Osteoblast (primary cell): Measurements from ENCODE around the gene SH3RF3. TPM values are rescaled to one million over a fixed set of nuclear protein-coding genes. Genes with fewer than 3 reads are reported as not detected.
A peak's percentile ranks its signal among the peaks of the same experiment; 100 is the strongest.

Experiments
- DNase-seq: peaks from one replicate; pipeline ENCODE4 v3.0.0; 2011; ENCODE audit warnings: low spot score, mixed read lengths; ENCODE audit not compliant: insufficient read length; ENCODE audit errors: missing footprints
- H2AFZ ChIP-seq: 2 replicates; pipeline ENCODE4 v1.6.0; 2011; ENCODE audit warnings: mild to moderate bottlenecking, low read length
- H3K27ac ChIP-seq: 2 replicates; pipeline ENCODE4 v1.5.1; 2011; ENCODE audit warnings: mild to moderate bottlenecking, low read depth, low read length, moderate library complexity
- H3K27me3 ChIP-seq: 2 replicates; pipeline ENCODE4 v1.6.0; 2012; ENCODE audit warnings: mild to moderate bottlenecking, control low read depth, inconsistent platforms, low read length, moderate library complexity; ENCODE audit not compliant: insufficient read depth
- H3K36me3 ChIP-seq: 2 replicates; pipeline ENCODE4 v1.5.1; 2011; ENCODE audit warnings: mild to moderate bottlenecking, low read length, control low read depth, moderate library complexity; ENCODE audit not compliant: insufficient read depth
- H3K4me1 ChIP-seq: 2 replicates; pipeline ENCODE4 v1.5.1; 2011; ENCODE audit warnings: mild to moderate bottlenecking, low read length, control low read depth, moderate library complexity; ENCODE audit not compliant: insufficient read depth
- H3K4me2 ChIP-seq: 2 replicates; pipeline ENCODE4 v1.6.0; 2011; ENCODE audit warnings: mild to moderate bottlenecking, low read length; ENCODE audit not compliant: insufficient read depth
- H3K4me3 ChIP-seq: fragments of 200-600 bp; sonication (generic); 3 replicates; pipeline ENCODE4 v1.5.1; 2012; ENCODE audit warnings: mild to moderate bottlenecking, low read length, inconsistent platforms; ENCODE audit not compliant: insufficient read depth
- H3K79me2 ChIP-seq: 2 replicates; pipeline ENCODE4 v1.6.0; 2012; ENCODE audit warnings: mild to moderate bottlenecking, low read length, control low read depth, inconsistent platforms; ENCODE audit not compliant: insufficient read depth
- H3K9me3 ChIP-seq: 2 replicates; pipeline ENCODE4 v1.5.1; 2011; ENCODE audit warnings: low read depth, low read length, control low read depth
- H4K20me1 ChIP-seq: 2 replicates; pipeline ENCODE4 v1.6.0; 2012; ENCODE audit warnings: mild to moderate bottlenecking, low read length, control low read depth; ENCODE audit not compliant: insufficient read depth
- total RNA-seq: library from RNA; depleted of rRNA; stranded (reverse); fragments of >200 nt; gene quantifications from 2 replicates; pipeline ENCODE4 v1.2.3, GENCODE V29; 2012
- TF ChIP-seq, protein P1 (sequence below): IDR thresholded peaks from 2 replicates; pipeline ENCODE4 v1.5.1; 2011; ENCODE audit warnings: mild to moderate bottlenecking, low read depth, low read length, moderate library complexity; ENCODE audit errors: extremely low read depth

Gene SH3RF3
- total RNA-seq, 1 donor: 14.8 TPM

- TF ChIP-seq, protein P1, sequence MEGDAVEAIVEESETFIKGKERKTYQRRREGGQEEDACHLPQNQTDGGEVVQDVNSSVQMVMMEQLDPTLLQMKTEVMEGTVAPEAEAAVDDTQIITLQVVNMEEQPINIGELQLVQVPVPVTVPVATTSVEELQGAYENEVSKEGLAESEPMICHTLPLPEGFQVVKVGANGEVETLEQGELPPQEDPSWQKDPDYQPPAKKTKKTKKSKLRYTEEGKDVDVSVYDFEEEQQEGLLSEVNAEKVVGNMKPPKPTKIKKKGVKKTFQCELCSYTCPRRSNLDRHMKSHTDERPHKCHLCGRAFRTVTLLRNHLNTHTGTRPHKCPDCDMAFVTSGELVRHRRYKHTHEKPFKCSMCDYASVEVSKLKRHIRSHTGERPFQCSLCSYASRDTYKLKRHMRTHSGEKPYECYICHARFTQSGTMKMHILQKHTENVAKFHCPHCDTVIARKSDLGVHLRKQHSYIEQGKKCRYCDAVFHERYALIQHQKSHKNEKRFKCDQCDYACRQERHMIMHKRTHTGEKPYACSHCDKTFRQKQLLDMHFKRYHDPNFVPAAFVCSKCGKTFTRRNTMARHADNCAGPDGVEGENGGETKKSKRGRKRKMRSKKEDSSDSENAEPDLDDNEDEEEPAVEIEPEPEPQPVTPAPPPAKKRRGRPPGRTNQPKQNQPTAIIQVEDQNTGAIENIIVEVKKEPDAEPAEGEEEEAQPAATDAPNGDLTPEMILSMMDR: no peak
- peaks cover 8% of the 10 kb centered on the region for H4K20me1 ChIP-seq
- no peaks in the 10 kb centered on the region for H3K27me3 ChIP-seq
- no peak overlapping the region for H3K4me3 ChIP-seq
- no peaks in the 10 kb centered on the region for H3K36me3 ChIP-seq
- H2AFZ ChIP-seq: peak overlapping the region; percentile 35
- H3K79me2 ChIP-seq: peaks cover 66% of the 10 kb centered on the region
- H3K27ac ChIP-seq: no peak overlapping the region
- peak overlapping the region; percentile 70 for H3K4me2 ChIP-seq
- peaks cover 48% of the 10 kb centered on the region for H3K4me1 ChIP-seq
- no peak for DNase-seq
- H3K9me3 ChIP-seq: no peaks in the 10 kb centered on the region
These were observed 114.7 kb downstream of the SH3RF3 start for GRCh38 chr2:109243526-109244303.

DNA sequence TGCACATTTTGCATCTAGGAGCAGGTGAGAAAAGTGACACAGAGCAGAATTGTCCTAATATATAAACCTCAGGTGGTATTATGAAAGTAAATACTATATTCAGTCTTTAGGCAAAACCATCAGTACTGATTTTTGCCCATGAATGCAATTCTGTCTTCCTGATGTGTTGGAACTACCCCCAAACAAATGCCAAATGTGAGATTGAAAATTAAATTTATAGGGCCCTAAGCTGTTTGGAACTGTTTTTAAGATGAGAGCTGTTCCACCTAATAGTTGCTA is 115.2 kb downstream of the SH3RF3 start:
- Histone ChIP-seq H3K9me3 (no peaks in the 10 kb centered on the region), H3K27ac (no peak overlapping the region), H3K79me2 (peaks cover 69% of the 10 kb centered on the region), H2AFZ (no peak overlapping the region), H4K20me1 (peaks cover 8% of the 10 kb centered on the region), H3K4me3 (no peak overlapping the region), H3K36me3 (no peaks in the 10 kb centered on the region), H3K27me3 (no peaks in the 10 kb centered on the region), H3K4me1 (peaks cover 43% of the 10 kb centered on the region), H3K4me2 (no peak overlapping the region)
- DNase-seq: no peak
- TF ChIP-seq, protein P1: no peak

GRCh38 chr2:109244750-109245382 is 115.9 kb downstream of the SH3RF3 start:
- DNase-seq: no peak
- Histone ChIP-seq H3K36me3 (no peaks in the 10 kb centered on the region), H4K20me1 (peaks cover 8% of the 10 kb centered on the region), H2AFZ (no peak overlapping the region), H3K27me3 (no peaks in the 10 kb centered on the region), H3K9me3 (no peaks in the 10 kb centered on the region), H3K4me3 (no peak overlapping the region), H3K4me1 (peaks cover 37% of the 10 kb centered on the region), H3K27ac (no peak overlapping the region), H3K4me2 (no peak overlapping the region), H3K79me2 (peaks cover 64% of the 10 kb centered on the region)
- TF ChIP-seq, protein P1: no peak

GRCh38 chr2:109246176-109246575 is 117.2 kb downstream of the SH3RF3 start:
- H2AFZ ChIP-seq: no peak overlapping the region
- peaks cover 63% of the 10 kb centered on the region for H3K79me2 ChIP-seq
- H3K4me1 ChIP-seq: peaks cover 30% of the 10 kb centered on the region
- H3K4me2 ChIP-seq: no peak overlapping the region
- no peaks in the 10 kb centered on the region for H3K36me3 ChIP-seq
- no peak overlapping the region for H3K27ac ChIP-seq
- DNase-seq: no peak
- TF ChIP-seq, protein P1: no peak
- no peak overlapping the region for H3K4me3 ChIP-seq
- no peaks in the 10 kb centered on the region for H3K27me3 ChIP-seq
- H4K20me1 ChIP-seq: peaks cover 8% of the 10 kb centered on the region
- no peaks in the 10 kb centered on the region for H3K9me3 ChIP-seq
